ENCODE data around the gene RBM4B.

GRCh38 chr11:66716996-66717395, 39.3 kb upstream of the RBM4B start:
- TF ChIP-seq, protein P1, sequence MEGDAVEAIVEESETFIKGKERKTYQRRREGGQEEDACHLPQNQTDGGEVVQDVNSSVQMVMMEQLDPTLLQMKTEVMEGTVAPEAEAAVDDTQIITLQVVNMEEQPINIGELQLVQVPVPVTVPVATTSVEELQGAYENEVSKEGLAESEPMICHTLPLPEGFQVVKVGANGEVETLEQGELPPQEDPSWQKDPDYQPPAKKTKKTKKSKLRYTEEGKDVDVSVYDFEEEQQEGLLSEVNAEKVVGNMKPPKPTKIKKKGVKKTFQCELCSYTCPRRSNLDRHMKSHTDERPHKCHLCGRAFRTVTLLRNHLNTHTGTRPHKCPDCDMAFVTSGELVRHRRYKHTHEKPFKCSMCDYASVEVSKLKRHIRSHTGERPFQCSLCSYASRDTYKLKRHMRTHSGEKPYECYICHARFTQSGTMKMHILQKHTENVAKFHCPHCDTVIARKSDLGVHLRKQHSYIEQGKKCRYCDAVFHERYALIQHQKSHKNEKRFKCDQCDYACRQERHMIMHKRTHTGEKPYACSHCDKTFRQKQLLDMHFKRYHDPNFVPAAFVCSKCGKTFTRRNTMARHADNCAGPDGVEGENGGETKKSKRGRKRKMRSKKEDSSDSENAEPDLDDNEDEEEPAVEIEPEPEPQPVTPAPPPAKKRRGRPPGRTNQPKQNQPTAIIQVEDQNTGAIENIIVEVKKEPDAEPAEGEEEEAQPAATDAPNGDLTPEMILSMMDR (IDR thresholded peaks at IDR 0.05 in 4 of 5, conservative IDR thresholded peaks at IDR 0.05 in 1 of 5): no peak
- TF ChIP-seq POLR2A (IDR thresholded peaks at IDR 0.05): no peak
